ENCODE results near the gene MUS81.

MUS81 gene

GRCh38 chr11:65883786-65884715, 23.8 kb downstream of the MUS81 start:
- H3K27me3 ChIP-seq (ENCODE audit: control insufficient read depth, insufficient read depth, low read length), result no peaks in the 10 kb centered on the region
- no peak overlapping the region for H3K4me3 ChIP-seq (ENCODE audit: low read length)
- peaks cover 33% of the 10 kb centered on the region for H3K4me1 ChIP-seq (ENCODE audit: control insufficient read depth, insufficient read depth, low read length)
- H3K4me2 ChIP-seq (ENCODE audit: low read length), result peak overlapping the region; percentile 7
- no peak overlapping the region for H3K9ac ChIP-seq (ENCODE audit: low read depth, low read length)
- no peaks in the 10 kb centered on the region for H3K9me3 ChIP-seq (replicated peaks; ENCODE audit: low read length)
- H3K36me3 ChIP-seq (ENCODE audit: insufficient read depth, low read length), result peaks cover 47% of the 10 kb centered on the region

- peaks cover 47% of the 10 kb centered on the region for H3K36me3 ChIP-seq (ENCODE audit: insufficient read depth, low read length)
- peak overlapping the region; percentile 7 for H3K4me2 ChIP-seq (ENCODE audit: low read length)
- H3K9me3 ChIP-seq (replicated peaks; ENCODE audit: low read length), result no peaks in the 10 kb centered on the region
- H3K9ac ChIP-seq (ENCODE audit: low read depth, low read length), result no peak overlapping the region
- H3K27me3 ChIP-seq (ENCODE audit: control insufficient read depth, insufficient read depth, low read length), result no peaks in the 10 kb centered on the region
- H3K4me1 ChIP-seq (ENCODE audit: control insufficient read depth, insufficient read depth, low read length), result peaks cover 39% of the 10 kb centered on the region
- no peak overlapping the region for H3K4me3 ChIP-seq (ENCODE audit: low read length)
Observed at GRCh38 chr11:65884716-65885092, 24.5 kb downstream of the MUS81 start.

DNA sequence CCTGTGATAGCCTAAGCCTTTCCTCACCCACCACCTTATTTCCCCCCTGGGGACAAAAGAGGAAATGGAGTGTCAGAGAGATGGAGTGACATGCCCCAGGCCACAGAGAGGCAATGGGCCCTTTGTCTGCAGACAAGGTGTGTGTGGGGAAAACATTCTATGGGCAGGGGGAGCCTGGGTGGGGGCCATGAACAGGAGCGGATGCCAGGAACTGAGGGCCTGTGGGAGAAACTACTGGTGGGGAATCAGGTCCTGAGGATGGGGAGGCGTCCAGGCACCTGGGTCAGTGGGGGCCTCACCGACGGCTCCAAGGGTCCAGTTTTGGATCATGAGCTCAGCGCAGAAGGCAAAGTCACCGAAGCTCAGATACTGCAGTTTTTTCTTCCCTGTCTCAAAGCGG, 25.0 kb downstream of the MUS81 start:
- H3K4me1 ChIP-seq (ENCODE audit: control insufficient read depth, insufficient read depth, low read length), result peaks cover 45% of the 10 kb centered on the region
- H3K4me3 ChIP-seq (ENCODE audit: low read length), result no peak overlapping the region
- no peaks in the 10 kb centered on the region for H3K9me3 ChIP-seq (replicated peaks; ENCODE audit: low read length)
- no peak overlapping the region for H3K4me2 ChIP-seq (ENCODE audit: low read length)
- H3K36me3 ChIP-seq (ENCODE audit: insufficient read depth, low read length), result peaks cover 47% of the 10 kb centered on the region
- no peaks in the 10 kb centered on the region for H3K27me3 ChIP-seq (ENCODE audit: control insufficient read depth, insufficient read depth, low read length)
- no peak overlapping the region for H3K9ac ChIP-seq (ENCODE audit: low read depth, low read length)

DNA sequence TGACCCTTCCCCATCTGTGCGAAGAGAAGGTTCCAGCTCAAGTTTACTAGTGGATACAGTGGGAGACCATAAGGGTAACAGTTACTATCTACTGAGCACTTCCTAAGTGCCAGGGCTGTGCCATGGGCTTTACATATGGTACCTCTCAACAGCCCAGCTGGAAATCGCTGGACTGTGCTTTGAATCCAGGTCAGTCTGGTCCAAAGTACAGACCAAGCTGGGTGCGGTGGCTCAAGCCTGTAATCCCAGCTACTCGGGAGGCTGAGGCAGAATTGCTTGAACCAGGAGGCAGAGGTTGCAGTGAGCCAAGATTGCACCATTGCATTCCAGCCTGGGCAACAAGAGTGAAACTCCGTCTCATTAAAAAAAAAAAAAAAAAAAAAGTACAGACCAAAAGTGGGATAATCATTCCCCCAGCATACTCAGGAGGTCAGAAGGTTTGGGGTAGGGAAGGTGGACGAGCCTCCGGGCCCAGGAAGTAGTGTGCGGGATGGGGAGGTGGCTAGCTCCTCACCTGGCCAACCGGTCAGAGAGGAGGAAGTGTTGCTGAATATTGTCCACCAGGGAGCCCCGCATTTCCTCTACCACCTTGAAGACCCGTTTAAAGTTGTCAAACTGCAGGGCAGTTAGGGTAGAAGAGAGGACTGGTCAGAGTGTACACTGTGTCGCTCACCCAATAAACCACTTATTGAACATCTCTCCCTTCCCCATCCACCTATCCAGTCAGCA, 25.7 kb downstream of the MUS81 start:
- peaks cover 47% of the 10 kb centered on the region for H3K36me3 ChIP-seq (ENCODE audit: insufficient read depth, low read length)
- H3K9ac ChIP-seq (ENCODE audit: low read depth, low read length), result no peak overlapping the region
- no peaks in the 10 kb centered on the region for H3K9me3 ChIP-seq (replicated peaks; ENCODE audit: low read length)
- peaks cover 44% of the 10 kb centered on the region for H3K4me1 ChIP-seq (ENCODE audit: control insufficient read depth, insufficient read depth, low read length)
- H3K4me2 ChIP-seq (ENCODE audit: low read length), result no peak overlapping the region
- H3K27me3 ChIP-seq (ENCODE audit: control insufficient read depth, insufficient read depth, low read length), result no peaks in the 10 kb centered on the region
- no peak overlapping the region for H3K4me3 ChIP-seq (ENCODE audit: low read length)

DNA sequence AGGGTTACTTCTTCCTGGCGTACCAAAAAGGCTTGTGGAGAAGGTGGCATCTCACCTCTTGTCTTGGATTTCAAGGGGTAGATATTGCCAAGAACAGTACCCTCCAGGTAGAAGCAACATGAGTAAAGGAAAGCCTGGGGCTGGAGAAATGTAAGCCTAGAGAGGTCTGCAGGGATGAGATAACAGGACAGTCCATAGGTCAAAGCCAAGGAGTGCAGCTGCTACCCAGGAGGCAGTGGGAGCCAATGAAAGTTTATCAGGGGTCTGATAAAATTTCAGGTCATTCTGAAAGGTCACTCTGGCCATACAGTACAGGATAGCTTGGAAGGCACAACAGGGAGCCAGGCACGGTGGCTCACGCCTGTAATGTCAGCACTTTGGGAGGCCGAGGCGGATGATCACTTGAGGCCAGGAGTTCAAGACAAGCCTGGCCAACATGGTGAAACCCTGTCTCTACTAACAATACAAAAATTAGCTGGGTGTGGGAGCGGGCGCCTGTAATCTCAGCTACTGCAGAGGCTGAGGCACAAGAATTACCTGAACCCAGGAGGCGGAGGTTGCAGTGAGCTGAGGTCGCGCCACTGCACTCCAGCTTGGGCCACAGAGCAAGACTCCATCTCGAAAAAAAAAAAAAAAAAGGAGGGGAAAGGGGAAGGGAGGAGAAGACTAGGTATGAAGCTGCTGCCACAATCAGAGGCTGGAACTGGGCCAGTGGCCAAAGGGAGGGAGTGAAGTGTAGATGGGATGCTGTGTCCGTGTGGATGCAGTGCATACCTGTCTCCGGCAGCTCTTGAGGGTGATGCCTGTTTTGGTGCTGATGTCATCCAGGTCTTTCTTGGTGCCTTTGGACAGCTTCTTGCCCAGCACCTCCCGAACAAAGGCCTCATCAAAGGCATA, 26.8 kb downstream of the MUS81 start:
- Histone ChIP-seq H3K9ac (ENCODE audit: low read depth, low read length) (peak overlapping the region; percentile 81), H3K4me1 (ENCODE audit: control insufficient read depth, insufficient read depth, low read length) (peaks cover 49% of the 10 kb centered on the region), H3K4me2 (ENCODE audit: low read length) (peak overlapping the region; percentile 89), H3K36me3 (ENCODE audit: insufficient read depth, low read length) (peaks cover 51% of the 10 kb centered on the region), H3K9me3 (replicated peaks; ENCODE audit: low read length) (no peaks in the 10 kb centered on the region), H3K4me3 (ENCODE audit: low read length) (peak overlapping the region; percentile 95), H3K27me3 (ENCODE audit: control insufficient read depth, insufficient read depth, low read length) (no peaks in the 10 kb centered on the region)

DNA sequence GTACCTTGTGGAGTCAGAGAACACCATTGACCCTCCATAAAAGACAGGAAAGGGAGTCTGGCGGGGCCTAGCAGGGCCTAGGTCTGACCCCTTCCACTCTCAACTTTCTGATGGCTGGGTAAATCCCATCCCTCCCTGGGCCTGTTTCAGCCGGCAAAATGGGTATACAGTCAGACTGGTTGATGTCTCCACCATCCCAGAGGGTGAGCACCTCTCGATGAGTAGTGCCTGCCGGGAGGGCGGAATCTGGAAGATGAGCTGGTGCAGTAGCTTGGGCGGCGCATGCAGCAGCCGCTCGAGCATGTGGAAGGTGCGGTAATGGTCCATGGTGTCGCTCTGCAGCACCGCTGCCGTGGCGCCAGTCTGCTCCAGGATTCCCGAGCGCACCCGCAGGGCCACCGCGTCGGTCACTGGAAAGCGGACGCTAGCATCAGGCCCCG, 27.5 kb downstream of the MUS81 start:
- H3K4me3 ChIP-seq (ENCODE audit: low read length), result peak overlapping the region; percentile 95

GRCh38 chr11:65888163-65888814, 28.1 kb downstream of the MUS81 start, which contains the start of gene FIBP:
Gene FIBP, minus strand, starts transcription at chr11:65888471. Its CDS starts 53 bp downstream, at chr11:65888418.
- Histone ChIP-seq H3K4me1 (ENCODE audit: control insufficient read depth, insufficient read depth, low read length) (peaks cover 60% of the 10 kb centered on the region), H3K27me3 (ENCODE audit: control insufficient read depth, insufficient read depth, low read length) (no peaks in the 10 kb centered on the region), H3K4me3 (ENCODE audit: low read length) (peak within 1 kb of the TSS; percentile 95), H3K9me3 (replicated peaks; ENCODE audit: low read length) (no peaks in the 10 kb centered on the region), H3K36me3 (ENCODE audit: insufficient read depth, low read length) (peaks cover 50% of the 10 kb centered on the region), H3K4me2 (ENCODE audit: low read length) (peak within 1 kb of the TSS; percentile 89), H3K9ac (ENCODE audit: low read depth, low read length) (peak within 1 kb of the TSS; percentile 81)

More for the DNA sequence above, 27.5 kb downstream of the MUS81 start:
- peak overlapping the region; percentile 89 for H3K4me2 ChIP-seq (ENCODE audit: low read length)
- no peaks in the 10 kb centered on the region for H3K27me3 ChIP-seq (ENCODE audit: control insufficient read depth, insufficient read depth, low read length)
- no peaks in the 10 kb centered on the region for H3K9me3 ChIP-seq (replicated peaks; ENCODE audit: low read length)
- peaks cover 55% of the 10 kb centered on the region for H3K4me1 ChIP-seq (ENCODE audit: control insufficient read depth, insufficient read depth, low read length)
- peaks cover 51% of the 10 kb centered on the region for H3K36me3 ChIP-seq (ENCODE audit: insufficient read depth, low read length)
- peak overlapping the region; percentile 81 for H3K9ac ChIP-seq (ENCODE audit: low read depth, low read length)

GRCh38 chr11:65890324-65891218, 30.3 kb downstream of the MUS81 start, which contains the start of gene CCDC85B:
Gene CCDC85B, plus strand, starts transcription at chr11:65890673. Its CDS starts 111 bp downstream, at chr11:65890784.
- H3K9ac ChIP-seq (ENCODE audit: low read depth, low read length), result peak within 1 kb of the TSS; percentile 86
- peak within 1 kb of the TSS; percentile 74 for H3K4me3 ChIP-seq (ENCODE audit: low read length)
- H3K36me3 ChIP-seq (ENCODE audit: insufficient read depth, low read length), result peaks cover 44% of the 10 kb centered on the region
- H3K9me3 ChIP-seq (replicated peaks; ENCODE audit: low read length), result no peaks in the 10 kb centered on the region
- H3K4me2 ChIP-seq (ENCODE audit: low read length), result peak within 1 kb of the TSS; percentile 89
- peaks cover 71% of the 10 kb centered on the region for H3K4me1 ChIP-seq (ENCODE audit: control insufficient read depth, insufficient read depth, low read length)
- no peaks in the 10 kb centered on the region for H3K27me3 ChIP-seq (ENCODE audit: control insufficient read depth, insufficient read depth, low read length)

DNA sequence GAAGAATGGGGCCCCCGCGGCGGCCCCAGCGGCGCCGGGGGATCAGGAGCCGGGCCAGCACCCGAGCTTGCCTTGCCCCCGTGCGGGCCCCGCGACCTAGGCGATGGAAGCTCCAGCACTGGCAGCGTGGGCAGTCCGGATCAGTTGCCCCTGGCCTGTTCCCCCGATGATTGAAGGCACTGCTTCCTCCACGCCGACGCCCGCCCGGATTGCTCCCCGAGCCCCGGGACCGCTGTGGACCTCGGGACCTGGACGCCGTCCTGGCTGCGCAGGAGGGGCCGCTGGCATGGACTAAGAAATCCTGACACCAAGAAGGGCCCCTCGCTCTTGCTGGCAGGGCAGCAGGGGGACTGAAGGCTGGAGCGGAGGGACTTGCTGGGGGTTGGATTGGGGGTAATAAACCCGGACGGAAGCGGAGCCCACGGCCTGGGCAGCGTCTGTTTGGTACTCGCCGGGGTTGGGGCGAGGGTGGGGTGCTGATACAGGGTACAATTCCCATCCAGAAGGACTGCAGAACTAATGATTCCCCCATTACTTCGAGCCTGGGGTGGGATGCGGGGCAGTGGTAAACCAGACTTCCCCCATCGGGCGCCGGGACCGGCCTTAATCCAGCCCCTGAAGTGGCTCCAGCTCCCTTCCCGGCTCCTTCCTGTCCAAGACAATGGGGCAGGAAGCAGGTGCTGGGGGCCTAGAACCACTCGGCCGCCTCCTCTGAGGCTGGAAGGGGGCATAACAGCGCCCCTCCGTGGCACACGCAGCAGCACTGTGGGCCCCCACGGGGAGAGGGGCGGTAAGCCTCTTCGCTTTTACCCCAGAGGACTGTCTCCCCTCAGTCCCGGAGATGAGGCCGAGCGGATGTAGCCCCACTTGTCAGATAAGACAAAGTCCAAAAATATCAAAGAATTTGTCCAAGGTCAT, 31.2 kb downstream of the MUS81 start:
- Histone ChIP-seq H3K36me3 (ENCODE audit: insufficient read depth, low read length) (peaks cover 46% of the 10 kb centered on the region), H3K27me3 (ENCODE audit: control insufficient read depth, insufficient read depth, low read length) (no peaks in the 10 kb centered on the region), H3K4me1 (ENCODE audit: control insufficient read depth, insufficient read depth, low read length) (peaks cover 76% of the 10 kb centered on the region), H3K9me3 (replicated peaks; ENCODE audit: low read length) (no peaks in the 10 kb centered on the region), H3K4me2 (ENCODE audit: low read length) (peak overlapping the region; percentile 89), H3K4me3 (ENCODE audit: low read length) (peak overlapping the region; percentile 74), H3K9ac (ENCODE audit: low read depth, low read length) (peak overlapping the region; percentile 86)
